Measurements from ENCODE around the gene FLOT2.
"Not testable (repeated sequence)": the region's sequence is repeated elsewhere in the genome, so short reads cannot be mapped to it uniquely, and the experiment has no call there.

FLOT2 gene

GRCh38 chr17:28842282-28843012 lies 55.1 kb downstream of the FLOT2 start, which contains the start of gene FAM222B:
Gene FAM222B, minus strand, starts transcription at chr17:28842790. Its CDS starts 76,123 bp downstream, at chr17:28766667.
- peak; percentile 86 to 89 for DNase-seq

DNA sequence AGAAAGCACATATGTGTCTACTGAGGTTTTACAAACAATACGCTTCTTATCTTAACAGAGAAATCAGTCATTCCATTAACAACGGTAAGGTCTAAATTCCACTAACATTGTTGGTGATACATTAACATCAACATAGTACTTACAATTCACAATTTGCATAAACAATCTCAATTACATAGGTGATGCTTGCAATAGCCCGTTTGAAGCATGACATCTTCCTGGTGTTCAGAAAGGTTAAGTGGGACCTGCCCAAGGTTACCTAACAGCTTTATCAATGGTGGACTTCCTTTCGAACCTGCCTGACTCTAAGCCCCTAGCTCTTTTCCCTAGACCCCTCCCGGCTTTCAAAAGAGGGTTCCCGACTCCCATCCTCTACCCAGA lies 55.6 kb downstream of the FLOT2 start:
- no peak for DNase-seq

DNA sequence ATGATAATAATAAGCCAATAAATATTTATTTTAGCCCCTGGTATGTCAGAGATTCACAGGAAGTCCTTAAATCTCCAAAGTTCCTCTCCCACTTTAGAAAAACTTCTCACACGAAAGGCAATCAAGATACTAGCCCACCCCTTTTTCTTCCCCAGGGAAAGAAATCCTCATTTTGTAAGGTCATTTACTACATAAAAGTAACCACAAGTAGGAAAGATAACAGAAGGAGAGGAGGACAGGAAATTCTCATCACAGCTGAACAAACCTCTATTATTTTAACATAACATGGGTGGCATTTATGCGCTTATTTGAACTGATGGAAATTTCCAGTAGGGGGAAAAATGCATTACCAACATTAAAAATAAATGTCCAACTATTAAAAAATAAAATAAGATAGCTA lies 58.3 kb downstream of the FLOT2 start:
- DNase-seq = no peak

- not testable (repeated sequence) for DNase-seq
These were observed 61.0 kb downstream of the FLOT2 start for GRCh38 chr17:28836541-28836940.

DNA sequence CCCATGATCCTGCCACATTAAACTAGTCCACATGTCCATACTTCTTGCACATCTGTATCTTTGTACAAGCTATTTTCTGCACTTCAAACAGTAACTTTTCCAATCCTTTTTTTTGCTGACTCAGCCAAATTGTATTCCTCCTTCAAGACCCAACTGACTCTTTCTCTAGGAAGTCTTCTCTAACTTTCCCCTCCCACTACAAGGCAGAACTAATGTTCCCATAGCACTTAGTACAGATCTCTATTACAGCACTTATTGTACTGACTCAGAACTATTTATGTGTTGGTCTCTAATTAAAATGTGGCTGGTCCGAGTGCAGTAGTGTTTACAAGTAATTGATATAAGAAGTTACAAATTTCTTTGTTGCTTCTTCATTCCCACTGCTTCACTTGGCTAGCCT lies 63.1 kb downstream of the FLOT2 start:
- no peak for DNase-seq
